Suprapubic skin (tissue), 3 donors: Measurements from ENCODE around the gene CES2.

ENCODE experiments used
- POLR2AphosphoS5 ChIP-seq, 3 donors: sonication (generic); formaldehyde crosslinking; IDR thresholded peaks; one replicate each; pipeline ENCODE4 v1.6.1; 2017; ENCODE audit warnings: antibody characterized with exemption in 3 of 3
- TF ChIP-seq, protein P1 (sequence below), 2 donors: fragments of 200-600 bp in 1 of 2; fragments of 450-650 bp in 1 of 2; sonication (generic) in 1 of 2; IDR thresholded peaks; one replicate each; pipeline ENCODE4 v1.5.1; 2016 to 2019; ENCODE audit warnings: antibody characterized with exemption in 2 of 2, mild to moderate bottlenecking in 1 of 2, moderate library complexity in 1 of 2

DNA sequence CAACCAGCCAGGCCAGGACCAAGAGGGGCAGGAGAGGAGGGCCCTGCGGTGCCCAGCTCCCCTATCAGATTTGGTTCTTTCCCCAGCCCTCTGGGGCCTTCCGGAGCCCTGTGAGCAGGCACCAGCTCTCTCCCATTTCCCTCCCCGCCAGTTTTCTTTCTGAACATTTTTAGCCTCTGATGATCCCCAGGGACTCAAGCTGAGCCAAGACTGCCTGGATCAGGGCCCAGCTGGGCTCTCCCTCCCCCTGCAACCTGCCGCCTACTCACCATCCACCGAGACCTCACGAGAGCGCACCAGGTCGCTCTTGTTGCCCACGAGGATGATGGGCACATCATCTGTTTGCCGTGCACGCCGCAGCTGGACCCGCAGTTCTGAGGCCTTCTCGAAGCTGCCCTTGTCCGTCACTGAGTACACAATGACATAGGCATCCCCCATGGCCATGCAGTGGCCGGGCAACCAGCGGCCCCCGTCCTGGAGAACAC lies 12.0 kb upstream of the CES2 start:
- TF ChIP-seq, protein P1, sequence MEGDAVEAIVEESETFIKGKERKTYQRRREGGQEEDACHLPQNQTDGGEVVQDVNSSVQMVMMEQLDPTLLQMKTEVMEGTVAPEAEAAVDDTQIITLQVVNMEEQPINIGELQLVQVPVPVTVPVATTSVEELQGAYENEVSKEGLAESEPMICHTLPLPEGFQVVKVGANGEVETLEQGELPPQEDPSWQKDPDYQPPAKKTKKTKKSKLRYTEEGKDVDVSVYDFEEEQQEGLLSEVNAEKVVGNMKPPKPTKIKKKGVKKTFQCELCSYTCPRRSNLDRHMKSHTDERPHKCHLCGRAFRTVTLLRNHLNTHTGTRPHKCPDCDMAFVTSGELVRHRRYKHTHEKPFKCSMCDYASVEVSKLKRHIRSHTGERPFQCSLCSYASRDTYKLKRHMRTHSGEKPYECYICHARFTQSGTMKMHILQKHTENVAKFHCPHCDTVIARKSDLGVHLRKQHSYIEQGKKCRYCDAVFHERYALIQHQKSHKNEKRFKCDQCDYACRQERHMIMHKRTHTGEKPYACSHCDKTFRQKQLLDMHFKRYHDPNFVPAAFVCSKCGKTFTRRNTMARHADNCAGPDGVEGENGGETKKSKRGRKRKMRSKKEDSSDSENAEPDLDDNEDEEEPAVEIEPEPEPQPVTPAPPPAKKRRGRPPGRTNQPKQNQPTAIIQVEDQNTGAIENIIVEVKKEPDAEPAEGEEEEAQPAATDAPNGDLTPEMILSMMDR (IDR thresholded peaks at IDR 0.05) = no peak
- TF ChIP-seq POLR2AphosphoS5 (IDR thresholded peaks at IDR 0.05) = no peak
